Stomach (tissue), 9 donors: Measurements from ENCODE around the gene HORMAD2. TPM values are rescaled to one million over a fixed set of nuclear protein-coding genes. Genes with fewer than 3 reads are reported as not detected.
"Not testable (repeated sequence)": the region's sequence is repeated elsewhere in the genome, so short reads cannot be mapped to it uniquely, and the experiment has no call there.

Source experiments
- DNase-seq, 2 donors: peaks; one replicate each; pipeline versions ENCODE4 v3.0.0 to v3.0.0-alpha.2; 2013 to 2019
- H3K27ac ChIP-seq, 5 donors: fragments of 200-600 bp in 4 of 5; sonication (generic) in 4 of 5; one replicate each; pipeline ENCODE4 v1.5.1; 2013 to 2019; ENCODE audit warnings: mild to moderate bottlenecking in 1 of 5, moderate library complexity in 1 of 5
- H3K27me3 ChIP-seq, 3 donors: fragments of 200-600 bp; sonication (generic); one replicate each; pipeline ENCODE4 v1.5.1; 2017 to 2019; ENCODE audit warnings: mixed run types in 1 of 3
- H3K36me3 ChIP-seq, 4 donors: fragments of 200-600 bp; sonication (generic); 1 replicate in 3 of 4; 2 replicates in 1 of 4; pipeline ENCODE4 v1.5.1; 2016 to 2019
- H3K4me1 ChIP-seq, 4 donors: fragments of 200-600 bp; sonication (generic); one replicate each; pipeline ENCODE4 v1.5.1; 2016 to 2019
- H3K4me3 ChIP-seq, 4 donors: fragments of 200-600 bp; sonication (generic) in 3 of 4; one replicate each; pipeline ENCODE4 v1.5.1; 2016 to 2019; ENCODE audit warnings: mild to moderate bottlenecking in 1 of 4
- H3K9me3 ChIP-seq, 4 donors: fragments of 200-600 bp; sonication (generic); one replicate each; pipeline ENCODE4 v1.5.1; 2016 to 2019
- EP300 ChIP-seq: sonication (generic); formaldehyde crosslinking; IDR thresholded peaks from one replicate; pipeline ENCODE4 v1.6.1; 2017; ENCODE audit warnings: antibody characterized with exemption
- POLR2A ChIP-seq, 4 donors: fragments of 450-650 bp; IDR thresholded peaks; one replicate each; pipeline ENCODE4 v1.6.1; 2016; ENCODE audit warnings: antibody characterized with exemption in 4 of 4, control low read depth in 2 of 4, mild to moderate bottlenecking in 1 of 4, moderate library complexity in 1 of 4
- POLR2AphosphoS5 ChIP-seq, 3 donors: sonication (generic); formaldehyde crosslinking; IDR thresholded peaks; one replicate each; pipeline ENCODE4 v1.6.1; 2016; ENCODE audit warnings: antibody characterized with exemption in 3 of 3
- WGBS, 5 donors: extraction: QIAGEN DNeasy Blood & Tissue Kit in 3 of 5; methylation state at CpG; one replicate each; pipeline versions ENCODE4 v1.1.5 to v1.1.7; 2013 to 2018; 5-methylcytosine and 5-hydroxymethylcytosine counted together
- intact Hi-C: fragments of 100-400 bp; cut with DNase I; formaldehyde crosslinking; loops from one replicate; pipeline ENCODE4 v1.15.1; 2023; ENCODE audit warnings: low total_unique reads
- polyA plus RNA-seq, 3 donors: library from polyadenylated mRNA; stranded (reverse); fragments of 200-250 nt; gene quantifications; one replicate each; pipeline ENCODE4 v1.2.3, GENCODE V29; 2013
- total RNA-seq, 5 donors: library from RNA; depleted of rRNA; stranded (reverse); fragments of >200 nt; gene quantifications; one replicate each; pipeline versions ENCODE4 v1.1.0 to v1.2.3, GENCODE V29; 2014 to 2016
- TF ChIP-seq, protein P1 (sequence below), 7 experiments: fragments of 450-650 bp in 4 of 7; fragments of 200-600 bp in 3 of 7; sonication (generic) in 3 of 7; IDR thresholded peaks; one replicate each; pipeline ENCODE4 v1.5.1; 2016 to 2019; ENCODE audit warnings: antibody characterized with exemption in 7 of 7, control low read depth in 2 of 7, mild to moderate bottlenecking in 1 of 7
- donor health status: healthy with polysubstance abuse.
- donor health status: Bipolar disorder and iron deficiency.
- donor health status: healthy.

The HORMAD2 gene
- total and polyA plus RNA-seq, 8 donors: not detected

DNA sequence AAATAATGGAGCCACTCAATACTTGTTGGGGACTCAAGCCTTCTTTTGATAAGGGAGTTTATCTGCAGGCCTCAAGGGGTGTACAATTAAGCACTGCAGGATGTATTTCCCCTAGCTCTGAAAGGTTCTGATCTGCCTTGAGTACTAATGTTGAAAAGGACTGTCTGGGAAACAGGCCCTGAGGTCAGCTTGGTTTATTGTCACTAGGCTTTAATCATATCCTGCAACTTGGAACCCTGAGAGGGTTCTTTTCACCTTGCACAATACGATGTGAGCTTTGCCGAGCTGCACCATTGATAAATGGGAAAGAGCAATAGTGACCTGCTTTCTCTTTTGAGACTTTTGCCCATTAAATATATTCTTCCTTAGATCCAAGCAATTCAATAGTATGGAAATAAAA is 31.6 kb upstream of the HORMAD2 start:
- H3K9me3 ChIP-seq: no peaks in the 10 kb centered on the region
- DNase-seq: no peak
- H3K4me1 ChIP-seq: peaks cover 0 to 13% (median 4%) of the 10 kb centered on the region in 4 donors
- TF ChIP-seq EP300 (no peak), POLR2A (IDR thresholded peaks at IDR 0.05) (no peak), POLR2AphosphoS5 (IDR thresholded peaks at IDR 0.05) (no peak)
- TF ChIP-seq, protein P1, sequence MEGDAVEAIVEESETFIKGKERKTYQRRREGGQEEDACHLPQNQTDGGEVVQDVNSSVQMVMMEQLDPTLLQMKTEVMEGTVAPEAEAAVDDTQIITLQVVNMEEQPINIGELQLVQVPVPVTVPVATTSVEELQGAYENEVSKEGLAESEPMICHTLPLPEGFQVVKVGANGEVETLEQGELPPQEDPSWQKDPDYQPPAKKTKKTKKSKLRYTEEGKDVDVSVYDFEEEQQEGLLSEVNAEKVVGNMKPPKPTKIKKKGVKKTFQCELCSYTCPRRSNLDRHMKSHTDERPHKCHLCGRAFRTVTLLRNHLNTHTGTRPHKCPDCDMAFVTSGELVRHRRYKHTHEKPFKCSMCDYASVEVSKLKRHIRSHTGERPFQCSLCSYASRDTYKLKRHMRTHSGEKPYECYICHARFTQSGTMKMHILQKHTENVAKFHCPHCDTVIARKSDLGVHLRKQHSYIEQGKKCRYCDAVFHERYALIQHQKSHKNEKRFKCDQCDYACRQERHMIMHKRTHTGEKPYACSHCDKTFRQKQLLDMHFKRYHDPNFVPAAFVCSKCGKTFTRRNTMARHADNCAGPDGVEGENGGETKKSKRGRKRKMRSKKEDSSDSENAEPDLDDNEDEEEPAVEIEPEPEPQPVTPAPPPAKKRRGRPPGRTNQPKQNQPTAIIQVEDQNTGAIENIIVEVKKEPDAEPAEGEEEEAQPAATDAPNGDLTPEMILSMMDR (IDR thresholded peaks at IDR 0.05): no peak
- 70 to 82% (median 81%) methylated on average over 2 of the region's 2 CpGs for WGBS, 5 donors
- no peak overlapping the region for H3K27ac ChIP-seq
- no peaks in the 10 kb centered on the region for H3K27me3 ChIP-seq
- H3K36me3 ChIP-seq: no peaks in the 10 kb centered on the region
- intact Hi-C loops: no loop called here
- no peak overlapping the region for H3K4me3 ChIP-seq

DNA sequence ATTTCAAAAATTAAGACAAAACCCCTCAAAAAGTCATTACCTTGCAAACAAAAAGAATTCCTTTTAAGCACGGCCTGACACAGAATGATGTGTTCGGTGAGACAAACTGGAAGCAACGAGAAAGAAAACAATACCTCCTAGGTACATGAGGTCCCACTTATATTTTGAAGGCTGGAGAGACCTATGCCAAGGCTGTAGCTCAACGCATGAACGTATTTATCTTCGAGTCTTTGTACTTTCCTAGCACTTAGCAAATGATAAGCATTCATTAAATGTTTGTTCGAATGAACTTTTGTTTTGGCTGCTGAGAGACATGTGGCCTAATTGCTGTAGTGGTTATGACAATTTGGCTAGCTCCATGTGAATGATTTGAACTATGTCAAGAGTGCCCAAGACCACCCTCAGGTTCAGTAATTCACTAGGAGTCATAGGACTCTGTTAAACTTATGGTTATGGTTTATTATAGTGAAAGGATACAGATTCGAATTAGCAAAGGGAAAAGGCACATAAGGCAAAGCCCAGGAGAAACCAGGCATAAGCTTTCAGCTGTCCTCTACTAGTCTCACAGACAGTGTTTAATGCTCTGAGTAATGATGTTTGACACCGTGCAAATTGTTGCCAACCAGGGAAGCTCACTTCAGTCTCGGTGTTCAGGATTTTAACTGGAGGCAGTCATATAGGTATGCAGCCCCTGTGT is 26.0 kb upstream of the HORMAD2 start:
- no peak for DNase-seq
- no peaks in the 10 kb centered on the region for H3K36me3 ChIP-seq
- H3K27ac ChIP-seq: peak overlapping the region in 3 of 5 donors; percentile 12 to 28 (median 12)
- intact Hi-C loops: no loop called here
- H3K4me3 ChIP-seq: no peak overlapping the region
- peaks cover 0 to 12% (median 11%) of the 10 kb centered on the region in 4 donors for H3K9me3 ChIP-seq
- peaks cover 0 to 17% (median 12%) of the 10 kb centered on the region in 4 donors for H3K4me1 ChIP-seq
- no peak for TF ChIP-seq POLR2A (IDR thresholded peaks at IDR 0.05)
- TF ChIP-seq, protein P1 (IDR thresholded peaks at IDR 0.05): no peak
- WGBS, 5 donors: 28 to 51% (median 38%) methylated on average over 10 of the region's 10 CpGs
- H3K27me3 ChIP-seq: no peaks in the 10 kb centered on the region

DNA sequence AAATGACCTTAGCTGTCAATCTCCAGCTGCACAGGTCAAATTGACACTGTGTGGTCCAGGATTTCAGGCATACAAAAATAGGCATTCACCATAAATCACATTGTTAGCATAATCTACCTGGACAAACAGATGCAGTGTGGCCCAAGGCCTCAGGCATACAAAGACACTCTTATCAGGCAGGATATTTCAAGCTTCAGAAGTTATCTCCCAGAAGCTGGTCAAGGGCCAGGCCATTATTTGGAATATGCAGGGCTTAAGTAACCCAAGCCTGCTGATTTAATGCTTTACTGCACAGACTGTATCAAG is 25.5 kb upstream of the HORMAD2 start:
- Histone ChIP-seq H3K27ac (peak overlapping the region in 3 of 5 donors; percentile 12 to 28 (median 12)), H3K36me3 (no peaks in the 10 kb centered on the region), H3K4me1 (peaks cover 0 to 17% (median 12%) of the 10 kb centered on the region in 4 donors), H3K9me3 (peaks cover 0 to 12% (median 11%) of the 10 kb centered on the region in 4 donors), H3K4me3 (no peak overlapping the region), H3K27me3 (no peaks in the 10 kb centered on the region)
- peak in 1 of 2 donors; percentile 65 for DNase-seq
- no peak for TF ChIP-seq EP300
- TF ChIP-seq POLR2AphosphoS5 (IDR thresholded peaks at IDR 0.05): peak in 2 of 3 donors; percentile 12 to 29
- intact Hi-C loops: no loop called here

DNA sequence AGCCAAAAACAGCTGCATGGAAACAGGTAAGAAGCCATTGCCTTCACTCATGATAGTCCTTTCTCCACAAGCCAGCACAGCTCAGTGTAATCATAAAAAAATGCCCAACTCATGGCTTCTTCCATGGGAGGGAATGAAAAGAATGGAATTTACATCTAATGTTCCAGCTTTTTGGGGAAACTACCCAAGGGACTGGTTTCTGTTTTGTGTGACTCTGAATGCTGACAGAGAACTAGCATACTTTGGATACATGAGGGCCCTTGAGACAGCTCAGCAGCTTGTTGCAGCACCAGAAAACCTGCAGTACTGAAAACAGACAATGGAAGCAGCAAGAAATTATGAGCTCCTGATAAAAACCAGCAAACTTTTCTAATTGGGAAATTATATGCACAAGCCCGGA is 24.2 kb upstream of the HORMAD2 start:
- peaks cover 0 to 12% (median 11%) of the 10 kb centered on the region in 4 donors for H3K9me3 ChIP-seq
- WGBS, 5 donors: 88 to 97% (median 94%) methylated on average over 1 of the region's 1 CpG
- no peak overlapping the region for H3K4me3 ChIP-seq
- no peaks in the 10 kb centered on the region for H3K36me3 ChIP-seq
- intact Hi-C loops: no loop called here
- H3K4me1 ChIP-seq: peaks cover 0 to 17% (median 12%) of the 10 kb centered on the region in 4 donors
- no peak for TF ChIP-seq EP300
- TF ChIP-seq, protein P1 (IDR thresholded peaks at IDR 0.05): no peak
- no peak for TF ChIP-seq POLR2A (IDR thresholded peaks at IDR 0.05)
- TF ChIP-seq POLR2AphosphoS5 (IDR thresholded peaks at IDR 0.05): no peak
- no peak overlapping the region for H3K27ac ChIP-seq
- DNase-seq: no peak
- no peaks in the 10 kb centered on the region for H3K27me3 ChIP-seq

DNA sequence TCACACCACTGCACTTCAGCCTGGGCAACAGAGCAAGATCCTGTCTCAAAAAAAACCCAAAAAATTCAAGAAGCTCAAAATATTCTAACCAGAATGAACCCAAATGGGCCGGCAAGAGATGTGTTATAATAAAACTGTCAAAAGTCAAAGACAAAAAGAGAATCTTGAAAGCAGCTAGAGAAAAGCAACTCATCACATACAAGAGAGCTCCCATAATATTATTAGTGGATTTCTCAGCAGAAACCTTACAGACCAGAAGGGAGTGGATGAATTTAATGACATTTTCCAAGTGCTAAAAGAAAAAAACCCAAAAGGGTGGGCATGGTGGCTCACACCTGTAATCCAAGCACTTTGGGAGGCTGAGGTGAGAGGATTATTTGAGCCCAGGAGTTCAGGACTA is 22.9 kb upstream of the HORMAD2 start:
- H3K27ac ChIP-seq: no peak overlapping the region
- no peak overlapping the region for H3K4me3 ChIP-seq
- DNase-seq: no peak
- peaks cover 0 to 17% (median 12%) of the 10 kb centered on the region in 4 donors for H3K4me1 ChIP-seq
- TF ChIP-seq POLR2A (IDR thresholded peaks at IDR 0.05) (no peak), POLR2AphosphoS5 (IDR thresholded peaks at IDR 0.05) (no peak), EP300 (no peak)
- TF ChIP-seq, protein P1 (IDR thresholded peaks at IDR 0.05): no peak
- no peaks in the 10 kb centered on the region for H3K36me3 ChIP-seq
- intact Hi-C loops: no loop called here
- H3K27me3 ChIP-seq: no peaks in the 10 kb centered on the region
- peaks cover 0 to 12% (median 11%) of the 10 kb centered on the region in 4 donors for H3K9me3 ChIP-seq
- WGBS, 5 donors: 94 to 100% (median 97%) methylated on average over 1 of the region's 1 CpG

DNA sequence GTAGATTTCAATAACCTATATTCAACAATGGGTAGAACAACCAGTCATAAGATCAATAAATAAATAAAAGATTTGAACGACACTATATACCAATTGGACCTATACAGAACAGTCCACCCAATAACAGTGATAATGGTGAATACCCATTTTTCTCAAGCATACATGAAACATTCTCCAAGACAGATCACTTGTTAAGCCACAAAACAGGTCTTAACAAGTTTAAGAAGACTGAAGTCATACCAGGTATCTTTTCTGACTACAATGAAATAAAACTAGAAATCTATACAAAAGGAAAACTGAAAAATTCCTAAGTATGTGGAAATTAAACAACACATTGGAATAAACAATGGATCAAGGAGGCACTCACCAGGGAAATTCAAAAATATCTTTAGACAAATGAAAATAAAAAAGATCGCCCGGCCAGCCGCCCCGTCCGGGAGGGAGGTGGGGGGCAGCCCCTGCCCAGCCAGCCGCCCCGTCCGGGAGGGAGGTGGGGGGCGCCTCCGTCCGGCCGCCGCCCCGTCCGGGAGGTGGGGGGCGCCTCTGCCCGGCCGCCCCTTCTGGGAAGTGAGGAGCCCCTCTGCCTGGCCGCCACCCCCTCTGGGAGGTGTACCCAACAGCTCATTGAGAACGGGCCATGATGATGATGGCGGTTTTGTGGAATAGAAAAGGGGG is 20.8 kb upstream of the HORMAD2 start:
- H3K4me3 ChIP-seq, H3K36me3 ChIP-seq, H3K27me3 ChIP-seq, H3K4me1 ChIP-seq, DNase-seq, intact Hi-C loops, H3K27ac ChIP-seq: not testable (repeated sequence)
- WGBS, 5 donors: 89 to 94% (median 93%) methylated on average over 11 to 20 of the region's 22 CpGs
- peaks cover 0 to 21% (median 20%) of the 10 kb centered on the region in 4 donors for H3K9me3 ChIP-seq

DNA sequence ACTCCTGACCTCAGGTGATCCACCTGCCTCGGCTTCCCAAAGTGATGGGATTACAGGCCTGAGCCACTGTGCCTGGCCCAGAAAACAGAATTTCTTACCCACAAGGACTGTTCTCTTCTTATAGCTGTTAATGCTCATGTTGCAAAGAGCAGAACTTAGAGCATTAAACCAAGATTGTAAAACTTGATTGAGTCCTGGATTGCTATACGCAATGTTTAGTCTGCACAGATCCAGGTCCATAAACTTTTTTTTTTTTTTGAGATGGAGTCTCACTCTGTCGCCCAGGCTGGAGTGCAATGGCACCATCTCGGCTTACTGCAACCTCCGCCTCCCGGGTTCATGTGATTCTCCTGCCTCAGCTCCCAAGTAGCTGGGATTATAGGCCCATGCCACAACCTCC is 19.2 kb upstream of the HORMAD2 start:
- WGBS, 5 donors: 94 to 99% (median 96%) methylated on average over 6 of the region's 6 CpGs
- H3K27me3 ChIP-seq, H3K27ac ChIP-seq, H3K4me1 ChIP-seq, H3K36me3 ChIP-seq, H3K4me3 ChIP-seq, DNase-seq, intact Hi-C loops: not testable (repeated sequence)
- H3K9me3 ChIP-seq: peaks cover 0 to 37% (median 28%) of the 10 kb centered on the region in 4 donors
